ENCODE results near the gene COPE.

The COPE gene

DNA sequence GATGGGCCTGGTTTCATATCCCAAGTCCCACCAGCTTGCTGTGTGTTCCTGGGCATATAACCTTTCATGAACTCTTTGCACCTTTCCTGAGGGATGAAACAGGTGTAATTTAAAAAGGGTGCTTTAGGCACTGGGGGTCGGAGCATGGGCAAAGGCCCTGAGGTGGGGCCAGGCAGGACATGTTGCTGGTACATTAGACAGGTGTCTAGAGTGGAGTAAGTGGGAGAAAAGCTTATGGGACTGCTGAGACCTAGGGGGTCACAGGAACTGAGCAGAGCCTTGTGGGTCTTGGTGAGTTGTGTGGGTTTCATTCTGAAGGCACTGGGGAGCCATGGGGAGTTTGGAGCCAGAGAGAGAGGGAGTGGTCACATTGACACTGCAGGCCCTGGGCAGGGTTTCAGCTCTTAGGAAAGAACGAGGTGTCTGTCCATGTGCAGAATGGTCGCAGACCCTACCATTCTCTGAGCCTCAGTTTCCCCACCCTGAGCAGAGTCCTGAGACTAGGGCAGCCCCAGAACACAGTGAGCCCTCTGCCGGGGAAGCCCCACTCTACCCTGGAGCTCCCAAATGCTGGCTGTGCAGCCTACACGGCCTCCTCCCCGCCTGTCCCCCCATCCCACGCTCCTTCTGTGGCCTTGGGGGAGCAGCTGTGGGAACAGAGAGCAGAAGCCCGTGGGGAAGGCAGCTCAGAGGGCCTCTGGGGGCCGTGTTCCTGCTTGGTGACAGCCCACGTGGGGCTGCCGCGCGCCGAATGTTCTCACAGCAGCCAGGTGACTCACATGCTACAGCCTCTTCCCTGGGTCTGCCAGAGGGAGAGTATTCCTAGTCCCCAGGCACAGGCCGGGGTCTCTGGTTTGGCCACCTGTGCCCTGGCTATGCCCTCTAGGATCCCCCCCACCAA is 29.1 kb upstream of the COPE start:
- Mint-ChIP-seq H3K36me3 (no peaks in the 10 kb centered on the region), H3K4me1 (no peaks in the 10 kb centered on the region), H3K9me3 (no peaks in the 10 kb centered on the region), H3K4me3 (peak overlapping the region in 1 of 2 donors; percentile 5), H3K27me3 (peaks cover 16 to 27% of the 10 kb centered on the region in 2 donors), H3K27ac (no peak overlapping the region)
- no peak for DNase-seq
- no peak for ATAC-seq (replicated peaks)

- DNase-seq (no peak), ATAC-seq (replicated peaks) (no peak)
- peaks cover 0 to 4% of the 10 kb centered on the region in 2 donors for H3K4me1 Mint-ChIP-seq
- no peak overlapping the region for H3K4me3 Mint-ChIP-seq
- H3K27ac Mint-ChIP-seq: no peak overlapping the region
- peaks cover 21 to 36% of the 10 kb centered on the region in 2 donors for H3K27me3 Mint-ChIP-seq
- no peaks in the 10 kb centered on the region for H3K36me3 Mint-ChIP-seq
- H3K9me3 Mint-ChIP-seq: no peaks in the 10 kb centered on the region
Observed at GRCh38 chr19:18946918-18947317, 27.7 kb upstream of the COPE start.

DNA sequence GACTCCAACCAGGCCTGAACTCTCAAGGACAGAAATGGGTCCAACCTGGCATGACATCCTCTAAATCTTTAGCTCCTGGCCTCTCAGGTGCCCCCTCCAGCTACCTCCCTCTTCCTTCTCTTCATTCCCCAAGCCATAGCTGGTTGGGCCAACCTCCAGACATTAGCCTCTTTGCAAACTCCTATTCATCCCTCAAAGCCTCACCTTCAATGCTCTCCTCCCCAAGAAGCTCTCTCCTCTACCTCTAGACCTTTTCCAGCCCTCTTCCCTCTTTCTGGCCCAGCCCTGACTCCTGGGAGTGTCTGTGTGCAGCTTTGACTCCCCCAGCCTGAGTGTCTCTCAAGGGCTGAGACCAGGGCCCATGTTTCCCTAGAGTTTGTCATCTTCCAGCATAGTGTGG is 27.1 kb upstream of the COPE start:
- Mint-ChIP-seq H3K4me1 (peaks cover 3 to 10% of the 10 kb centered on the region in 2 donors), H3K9me3 (no peaks in the 10 kb centered on the region), H3K27ac (no peak overlapping the region), H3K27me3 (peaks cover 23 to 37% of the 10 kb centered on the region in 2 donors), H3K4me3 (no peak overlapping the region), H3K36me3 (no peaks in the 10 kb centered on the region)
- ATAC-seq (replicated peaks) (no peak), DNase-seq (no peak)

GRCh38 chr19:18945297-18945696 is 26.1 kb upstream of the COPE start:
- H3K4me1 Mint-ChIP-seq: peaks cover 7 to 15% of the 10 kb centered on the region in 2 donors
- H3K36me3 Mint-ChIP-seq: no peaks in the 10 kb centered on the region
- no peaks in the 10 kb centered on the region for H3K9me3 Mint-ChIP-seq
- H3K27me3 Mint-ChIP-seq: peaks cover 24 to 43% of the 10 kb centered on the region in 2 donors
- H3K27ac Mint-ChIP-seq: no peak overlapping the region
- ATAC-seq (replicated peaks) (no peak), DNase-seq (no peak)
- H3K4me3 Mint-ChIP-seq: no peak overlapping the region

- ATAC-seq (replicated peaks): no peak
- peaks cover 12 to 24% of the 10 kb centered on the region in 2 donors for H3K4me1 Mint-ChIP-seq
- no peaks in the 10 kb centered on the region for H3K36me3 Mint-ChIP-seq
- DNase-seq: no peak
- no peak overlapping the region for H3K4me3 Mint-ChIP-seq
- peaks cover 34 to 60% of the 10 kb centered on the region in 2 donors for H3K27me3 Mint-ChIP-seq
- H3K27ac Mint-ChIP-seq: no peak overlapping the region
- no peaks in the 10 kb centered on the region for H3K9me3 Mint-ChIP-seq
Observed at GRCh38 chr19:18943465-18943864, 24.3 kb upstream of the COPE start.

GRCh38 chr19:18942692-18943091 is 23.5 kb upstream of the COPE start:
- peak overlapping the region in 1 of 2 donors; percentile 6 for H3K4me3 Mint-ChIP-seq
- H3K9me3 Mint-ChIP-seq: no peaks in the 10 kb centered on the region
- no peak for DNase-seq
- peaks cover 12 to 24% of the 10 kb centered on the region in 2 donors for H3K4me1 Mint-ChIP-seq
- H3K27ac Mint-ChIP-seq: peak overlapping the region; percentile 57
- H3K36me3 Mint-ChIP-seq: no peaks in the 10 kb centered on the region
- ATAC-seq (replicated peaks): no peak
- H3K27me3 Mint-ChIP-seq: peaks cover 37 to 63% of the 10 kb centered on the region in 2 donors

GRCh38 chr19:18941628-18942354 is 22.6 kb upstream of the COPE start:
- Mint-ChIP-seq H3K27me3 (peaks cover 40 to 60% of the 10 kb centered on the region in 2 donors), H3K9me3 (no peaks in the 10 kb centered on the region), H3K4me3 (peak overlapping the region; percentile 17 to 64), H3K4me1 (peaks cover 12 to 24% of the 10 kb centered on the region in 2 donors), H3K36me3 (no peaks in the 10 kb centered on the region), H3K27ac (no peak overlapping the region)
- DNase-seq (no peak), ATAC-seq (replicated peaks) (no peak)

- ATAC-seq (replicated peaks): peak; percentile 84
- Mint-ChIP-seq H3K9me3 (no peaks in the 10 kb centered on the region), H3K36me3 (no peaks in the 10 kb centered on the region), H3K27me3 (peaks cover 35 to 53% of the 10 kb centered on the region in 2 donors), H3K4me1 (peaks cover 12 to 24% of the 10 kb centered on the region in 2 donors), H3K27ac (no peak within 1 kb of the TSS), H3K4me3 (peak within 1 kb of the TSS; percentile 71 to 82)
- peak; percentile 40 for DNase-seq
Observed at GRCh38 chr19:18940769-18941627, 21.8 kb upstream of the COPE start, which contains the start of gene HOMER3. Gene HOMER3, minus strand, starts transcription at chr19:18941217. Its CDS starts 2,235 bp downstream, at chr19:18938982.

- DNase-seq: no peak
- no peaks in the 10 kb centered on the region for H3K36me3 Mint-ChIP-seq
- peak overlapping the region; percentile 80 to 82 for H3K4me3 Mint-ChIP-seq
- peak overlapping the region; percentile 22 for H3K27ac Mint-ChIP-seq
- H3K27me3 Mint-ChIP-seq: peaks cover 35 to 44% of the 10 kb centered on the region in 2 donors
- peak in 1 of 2 donors; percentile 13 for ATAC-seq (replicated peaks)
- peaks cover 12 to 24% of the 10 kb centered on the region in 2 donors for H3K4me1 Mint-ChIP-seq
- no peaks in the 10 kb centered on the region for H3K9me3 Mint-ChIP-seq
Observed at GRCh38 chr19:18939922-18940768, 21.0 kb upstream of the COPE start.

DNA sequence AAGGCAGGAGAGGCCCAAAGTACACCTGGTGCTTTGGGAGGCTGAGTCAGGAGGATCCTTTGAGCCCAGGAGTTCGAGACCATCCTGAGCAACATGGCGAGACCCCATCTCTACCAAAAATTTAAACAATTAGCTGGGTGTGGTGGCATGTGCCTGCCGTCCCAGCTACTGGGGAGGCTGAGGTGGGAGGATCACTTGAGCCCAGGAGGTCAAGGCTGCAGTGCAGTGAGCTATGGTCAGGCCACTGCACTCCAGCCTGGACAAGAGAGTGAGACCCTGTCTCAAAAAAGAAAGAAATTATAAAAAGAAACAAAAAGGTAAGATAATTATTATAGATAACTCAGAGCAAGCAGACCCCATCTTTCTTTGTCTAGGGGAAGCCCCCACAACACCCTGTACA is 20.0 kb upstream of the COPE start:
- Mint-ChIP-seq H3K27me3 (peaks cover 41 to 53% of the 10 kb centered on the region in 2 donors), H3K4me1 (peaks cover 12 to 24% of the 10 kb centered on the region in 2 donors), H3K36me3 (no peaks in the 10 kb centered on the region), H3K9me3 (no peaks in the 10 kb centered on the region), H3K4me3 (peak overlapping the region in 1 of 2 donors; percentile 39), H3K27ac (no peak overlapping the region)
- ATAC-seq (replicated peaks) (no peak), DNase-seq (no peak)

DNA sequence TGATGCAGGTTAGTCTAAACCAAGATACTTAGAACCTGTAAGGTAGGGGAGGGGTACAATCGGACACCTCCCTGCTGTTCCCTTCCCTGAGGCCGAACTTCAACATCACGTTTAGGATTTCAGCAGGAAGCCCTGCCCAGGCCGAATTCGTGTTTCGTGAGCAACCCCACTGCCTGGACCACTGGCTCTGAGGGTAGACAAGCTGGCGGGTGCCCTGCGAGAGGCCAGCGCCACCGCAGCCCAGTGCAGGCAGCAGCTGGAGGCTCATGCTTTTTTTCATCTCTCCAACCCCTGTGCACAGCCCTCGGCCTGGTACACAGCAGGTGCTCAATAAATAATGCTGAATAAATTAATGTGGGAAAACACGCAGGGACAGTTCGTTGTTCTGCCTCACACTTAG is 14.1 kb upstream of the COPE start:
- H3K4me1 Mint-ChIP-seq: peaks cover 6 to 26% of the 10 kb centered on the region in 2 donors

DNA sequence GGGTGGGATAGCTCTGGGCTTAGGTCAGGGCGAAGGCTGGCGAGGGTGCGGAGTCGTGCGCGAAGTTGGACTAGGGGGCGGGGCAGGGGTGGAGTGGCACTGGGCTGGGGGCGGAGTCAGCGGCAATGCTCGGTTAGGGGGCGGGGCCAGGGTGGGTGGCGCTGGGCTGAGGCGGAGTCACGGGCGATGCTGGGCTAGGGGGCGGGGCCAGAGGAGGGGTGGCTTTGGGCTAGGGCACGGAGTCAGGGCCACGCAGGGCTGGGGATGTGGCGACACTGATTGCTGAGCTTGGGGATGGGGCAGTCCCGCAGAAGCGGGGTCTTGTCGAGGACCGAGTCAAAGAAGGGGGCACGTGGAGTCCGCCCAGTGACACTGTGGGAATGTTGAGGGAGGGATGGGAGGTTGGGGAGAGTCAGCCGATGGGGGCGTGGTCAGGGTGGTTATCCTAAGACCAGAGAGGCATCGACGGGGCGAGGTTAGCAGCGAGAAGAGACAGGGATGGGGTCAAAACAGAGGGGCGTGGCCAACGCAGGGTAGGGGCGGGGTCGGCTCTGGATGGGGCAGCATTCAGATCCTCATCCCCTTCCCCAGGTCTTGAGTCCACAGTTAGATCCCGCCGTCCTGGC is 13.1 kb upstream of the COPE start:
- H3K27ac Mint-ChIP-seq: peak overlapping the region; percentile 51
- ATAC-seq (replicated peaks): peak; percentile 91 to 93

More for the DNA sequence above, 14.1 kb upstream of the COPE start:
- H3K4me3 Mint-ChIP-seq: peak overlapping the region in 1 of 2 donors; percentile 9
- H3K27me3 Mint-ChIP-seq: peaks cover 26 to 31% of the 10 kb centered on the region in 2 donors
- H3K9me3 Mint-ChIP-seq: no peaks in the 10 kb centered on the region
- peaks cover 0 to 2% of the 10 kb centered on the region in 2 donors for H3K36me3 Mint-ChIP-seq
- DNase-seq (no peak), ATAC-seq (replicated peaks) (no peak)
- H3K27ac Mint-ChIP-seq: no peak overlapping the region

More for the DNA sequence above, 13.1 kb upstream of the COPE start:
- H3K36me3 Mint-ChIP-seq: peaks cover 4 to 10% of the 10 kb centered on the region in 2 donors
- peaks cover 21 to 30% of the 10 kb centered on the region in 2 donors for H3K27me3 Mint-ChIP-seq
- H3K9me3 Mint-ChIP-seq: no peaks in the 10 kb centered on the region
- peak; percentile 51 for DNase-seq
- peaks cover 6 to 26% of the 10 kb centered on the region in 2 donors for H3K4me1 Mint-ChIP-seq
- H3K4me3 Mint-ChIP-seq: peak overlapping the region; percentile 82 to 85

Measured in stimulated activated naive B cell treated with anti-CD40 and anti-IgM and Interleukin-4, amounts not matched to agents 10 μg/mL and 1 μg/mL and 100 μg/mL, for 72 hours (primary cell).